ENCODE data around the gene FAM177B.

DNA sequence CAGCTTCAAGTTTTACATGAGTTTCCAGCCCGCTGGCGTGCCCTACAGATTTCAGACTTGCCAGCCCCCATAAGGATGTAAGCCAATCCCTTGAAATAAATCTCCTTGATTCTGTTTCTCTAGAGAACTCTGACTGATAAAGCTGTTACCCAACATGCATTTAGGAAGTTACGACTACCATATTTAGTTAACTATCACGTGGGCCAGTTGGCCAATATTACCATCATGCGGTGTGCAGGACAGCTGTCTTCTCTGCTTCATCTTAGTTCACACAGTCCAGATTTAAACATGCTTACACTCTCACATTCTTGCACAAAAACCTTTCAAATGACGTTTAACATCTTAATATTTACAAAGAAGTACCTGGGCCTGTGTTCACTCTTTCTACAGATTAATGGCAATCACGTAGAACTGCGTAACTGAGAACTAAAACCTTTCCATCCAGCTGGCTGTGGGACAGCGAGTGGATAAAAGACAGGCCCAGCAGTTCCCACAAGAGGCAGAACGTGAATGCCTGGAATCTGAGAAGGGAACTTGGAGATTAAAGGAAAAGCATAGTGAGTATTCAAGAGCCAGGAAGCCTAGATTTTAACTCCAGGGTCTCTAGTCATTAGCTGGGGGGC lies 20.8 kb downstream of the FAM177B start:
- TF ChIP-seq, protein P1, sequence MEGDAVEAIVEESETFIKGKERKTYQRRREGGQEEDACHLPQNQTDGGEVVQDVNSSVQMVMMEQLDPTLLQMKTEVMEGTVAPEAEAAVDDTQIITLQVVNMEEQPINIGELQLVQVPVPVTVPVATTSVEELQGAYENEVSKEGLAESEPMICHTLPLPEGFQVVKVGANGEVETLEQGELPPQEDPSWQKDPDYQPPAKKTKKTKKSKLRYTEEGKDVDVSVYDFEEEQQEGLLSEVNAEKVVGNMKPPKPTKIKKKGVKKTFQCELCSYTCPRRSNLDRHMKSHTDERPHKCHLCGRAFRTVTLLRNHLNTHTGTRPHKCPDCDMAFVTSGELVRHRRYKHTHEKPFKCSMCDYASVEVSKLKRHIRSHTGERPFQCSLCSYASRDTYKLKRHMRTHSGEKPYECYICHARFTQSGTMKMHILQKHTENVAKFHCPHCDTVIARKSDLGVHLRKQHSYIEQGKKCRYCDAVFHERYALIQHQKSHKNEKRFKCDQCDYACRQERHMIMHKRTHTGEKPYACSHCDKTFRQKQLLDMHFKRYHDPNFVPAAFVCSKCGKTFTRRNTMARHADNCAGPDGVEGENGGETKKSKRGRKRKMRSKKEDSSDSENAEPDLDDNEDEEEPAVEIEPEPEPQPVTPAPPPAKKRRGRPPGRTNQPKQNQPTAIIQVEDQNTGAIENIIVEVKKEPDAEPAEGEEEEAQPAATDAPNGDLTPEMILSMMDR (conservative IDR thresholded peaks at IDR 0.05 in 1 of 2, IDR thresholded peaks at IDR 0.05 in 1 of 2; ENCODE audit: low read depth in 1 of 2, low read length in 2 of 2): no peak
- TF ChIP-seq EZH2 (IDR thresholded peaks at IDR 0.05; ENCODE audit: low read length, missing control alignments): no peak

All from fibroblast of lung (primary cell).